OCI-LY3 (cell line): ENCODE data around the gene TTC7B.

Experiments used
- EZH2phosphoT487 ChIP-seq: fragments of 200-600 bp; shearing (Covaris generic); IDR thresholded peaks from 2 replicates; pipeline ENCODE4 v1.6.1; 2018; ENCODE audit warnings: antibody characterized with exemption, mixed run types, low read depth
- TF ChIP-seq, protein P1 (sequence below): fragments of 200-600, 300-600 bp; sonication (generic); IDR thresholded peaks from 2 replicates; pipeline ENCODE4 v1.5.1; 2014; ENCODE audit warnings: antibody characterized with exemption, low read length, low read depth

DNA sequence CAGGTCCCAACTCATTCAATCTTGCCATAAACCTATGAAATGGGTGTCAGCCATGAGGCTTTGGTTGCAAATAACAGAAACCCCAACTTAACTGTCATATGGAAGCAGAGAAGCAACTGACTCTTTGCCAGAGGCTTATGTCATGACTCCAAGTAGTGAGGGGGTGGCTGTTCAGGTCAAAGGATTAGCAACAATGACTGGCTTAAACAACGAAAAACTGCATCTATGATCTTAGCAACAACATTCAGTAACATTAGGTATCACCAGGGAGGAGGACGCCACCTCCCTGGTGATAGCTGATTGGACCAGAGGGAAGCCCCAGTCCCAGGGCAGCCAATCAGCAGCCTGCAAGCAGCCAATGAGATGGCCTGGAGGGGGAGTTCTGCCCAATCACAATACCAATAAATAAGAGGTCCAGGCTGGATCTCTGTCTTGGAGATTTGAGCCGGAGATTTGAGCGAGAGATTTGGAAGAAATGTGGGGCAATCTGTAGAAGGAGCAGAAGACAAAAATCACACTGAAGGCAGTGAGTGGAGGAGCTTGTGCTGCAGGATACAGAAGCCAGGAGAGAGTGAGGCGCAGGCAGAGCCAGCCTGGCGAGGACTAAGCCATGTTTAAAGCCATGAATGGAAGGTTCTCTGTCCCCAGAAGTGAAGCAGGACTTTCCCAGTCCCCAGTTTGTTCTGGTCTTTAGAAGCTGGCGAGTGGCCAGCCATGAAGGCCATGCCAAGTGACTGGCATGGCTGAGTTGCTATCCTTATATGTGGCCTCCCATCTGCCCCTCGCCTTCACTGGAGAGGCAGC, 326.1 kb downstream of the TTC7B start:
- TF ChIP-seq, protein P1, sequence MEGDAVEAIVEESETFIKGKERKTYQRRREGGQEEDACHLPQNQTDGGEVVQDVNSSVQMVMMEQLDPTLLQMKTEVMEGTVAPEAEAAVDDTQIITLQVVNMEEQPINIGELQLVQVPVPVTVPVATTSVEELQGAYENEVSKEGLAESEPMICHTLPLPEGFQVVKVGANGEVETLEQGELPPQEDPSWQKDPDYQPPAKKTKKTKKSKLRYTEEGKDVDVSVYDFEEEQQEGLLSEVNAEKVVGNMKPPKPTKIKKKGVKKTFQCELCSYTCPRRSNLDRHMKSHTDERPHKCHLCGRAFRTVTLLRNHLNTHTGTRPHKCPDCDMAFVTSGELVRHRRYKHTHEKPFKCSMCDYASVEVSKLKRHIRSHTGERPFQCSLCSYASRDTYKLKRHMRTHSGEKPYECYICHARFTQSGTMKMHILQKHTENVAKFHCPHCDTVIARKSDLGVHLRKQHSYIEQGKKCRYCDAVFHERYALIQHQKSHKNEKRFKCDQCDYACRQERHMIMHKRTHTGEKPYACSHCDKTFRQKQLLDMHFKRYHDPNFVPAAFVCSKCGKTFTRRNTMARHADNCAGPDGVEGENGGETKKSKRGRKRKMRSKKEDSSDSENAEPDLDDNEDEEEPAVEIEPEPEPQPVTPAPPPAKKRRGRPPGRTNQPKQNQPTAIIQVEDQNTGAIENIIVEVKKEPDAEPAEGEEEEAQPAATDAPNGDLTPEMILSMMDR: no peak
- TF ChIP-seq EZH2phosphoT487: no peak
